DND-41 (cell line): ENCODE results near the gene ZNF526.

ENCODE experiments used
- ATAC-seq: fragments of 200-7000 bp; cut with Tn5 transposase; 3 replicates; pipeline ENCODE4 v1.9.1; 2021; ENCODE audit warnings: low read depth; ENCODE audit not compliant: insufficient read depth
- DNase-seq: peaks from one replicate; pipeline ENCODE4 v3.0.0-alpha.2; 2020
- H2AFZ ChIP-seq: 2 replicates; pipeline ENCODE4 v1.6.0; 2012; ENCODE audit warnings: low read depth, low read length
- H3K27ac ChIP-seq: 2 replicates; pipeline ENCODE4 v1.5.1; 2012; ENCODE audit warnings: low read length, inconsistent platforms
- H3K27me3 ChIP-seq: fragments of 200-600 bp; sonication (generic); 2 replicates; pipeline ENCODE4 v1.6.0; 2012; ENCODE audit warnings: low read length, mild to moderate bottlenecking, inconsistent platforms; ENCODE audit not compliant: insufficient read depth, poor library complexity
- H3K36me3 ChIP-seq: 2 replicates; pipeline ENCODE4 v1.5.1; 2012; ENCODE audit warnings: low read length, inconsistent platforms; ENCODE audit not compliant: insufficient read depth
- H3K4me1 ChIP-seq: 2 replicates; pipeline ENCODE4 v1.5.1; 2012; ENCODE audit warnings: mild to moderate bottlenecking, low read length; ENCODE audit not compliant: insufficient read depth
- H3K4me2 ChIP-seq: 2 replicates; pipeline ENCODE4 v1.6.0; 2012; ENCODE audit warnings: mild to moderate bottlenecking, moderate library complexity, low read length, inconsistent platforms; ENCODE audit not compliant: insufficient read depth
- H3K4me3 ChIP-seq, 2 experiments: fragments of 200-600 bp in 1 of 2; shearing (Covaris generic) in 1 of 2; 2 replicates each; pipeline ENCODE4 v1.5.1; 2012 to 2016; ENCODE audit warnings: inconsistent platforms in 2 of 2, low read length in 2 of 2, mild to moderate bottlenecking in 2 of 2, low read depth in 1 of 2, moderate library complexity in 1 of 2
- H3K79me2 ChIP-seq: 2 replicates; pipeline ENCODE4 v1.6.0; 2012; ENCODE audit warnings: low read length, inconsistent platforms; ENCODE audit not compliant: insufficient read depth
- H3K9ac ChIP-seq: 2 replicates; pipeline ENCODE4 v1.6.0; 2012; ENCODE audit warnings: low read depth, mild to moderate bottlenecking, inconsistent platforms, low read length, moderate library complexity
- H3K9me3 ChIP-seq: 2 replicates; pipeline ENCODE4 v1.5.1; 2012; ENCODE audit warnings: low read length, moderate library complexity, mild to moderate bottlenecking, inconsistent platforms; ENCODE audit not compliant: insufficient read depth, severe bottlenecking
- H4K20me1 ChIP-seq: 2 replicates; pipeline ENCODE4 v1.6.0; 2012; ENCODE audit warnings: low read length; ENCODE audit not compliant: insufficient read depth
- CTCF ChIP-seq: IDR thresholded peaks from 2 replicates; pipeline ENCODE4 v1.5.1; 2012; ENCODE audit warnings: borderline replicate concordance, low read length, moderate library complexity, mild to moderate bottlenecking; ENCODE audit not compliant: poor library complexity, severe bottlenecking; ENCODE audit errors: extremely low read depth
- EZH2 ChIP-seq: IDR thresholded peaks from 3 replicates; pipeline ENCODE4 v1.6.1; 2012; ENCODE audit warnings: borderline replicate concordance, low read depth, mild to moderate bottlenecking, moderate library complexity, low read length, inconsistent platforms; ENCODE audit not compliant: severe bottlenecking

The ZNF526 gene

GRCh38 chr19:42232435-42232834 is 12.3 kb downstream of the ZNF526 start:
- ATAC-seq (peak; percentile 9; the same call in 1 of the 3 replicates), DNase-seq (no peak)
- Histone ChIP-seq H3K9me3 (no peaks in the 10 kb centered on the region), H3K4me1 (no peaks in the 10 kb centered on the region), H3K9ac (no peak overlapping the region), H3K4me2 (no peak overlapping the region), H3K27ac (no peak overlapping the region), H4K20me1 (peaks cover 68% of the 10 kb centered on the region), H3K36me3 (peaks cover 96% of the 10 kb centered on the region), H3K79me2 (peaks cover 43% of the 10 kb centered on the region; the same call in 1 of the 2 replicates), H2AFZ (no peak overlapping the region), H3K4me3 (no peak overlapping the region), H3K27me3 (no peaks in the 10 kb centered on the region)
- TF ChIP-seq EZH2 (no peak), CTCF (no peak)

GRCh38 chr19:42233106-42233505 is 13.0 kb downstream of the ZNF526 start:
- Histone ChIP-seq H3K79me2 (peaks cover 44% of the 10 kb centered on the region; the same call in 1 of the 2 replicates), H3K4me1 (no peaks in the 10 kb centered on the region), H4K20me1 (peaks cover 66% of the 10 kb centered on the region), H3K9me3 (no peaks in the 10 kb centered on the region), H3K4me3 (no peak overlapping the region), H2AFZ (no peak overlapping the region), H3K36me3 (peaks cover 93% of the 10 kb centered on the region), H3K27me3 (no peaks in the 10 kb centered on the region), H3K9ac (no peak overlapping the region), H3K4me2 (no peak overlapping the region), H3K27ac (no peak overlapping the region)
- TF ChIP-seq EZH2 (no peak), CTCF (no peak)
- DNase-seq: no peak
- no peak for ATAC-seq

GRCh38 chr19:42233678-42234292 is 13.7 kb downstream of the ZNF526 start:
- peaks cover 59% of the 10 kb centered on the region for H4K20me1 ChIP-seq
- TF ChIP-seq EZH2: no peak
- no peak for TF ChIP-seq CTCF
- no peak overlapping the region for H2AFZ ChIP-seq
- no peak overlapping the region for H3K9ac ChIP-seq
- H3K27me3 ChIP-seq: no peaks in the 10 kb centered on the region
- no peak overlapping the region for H3K4me2 ChIP-seq
- H3K79me2 ChIP-seq: peaks cover 50% of the 10 kb centered on the region
- H3K9me3 ChIP-seq: no peaks in the 10 kb centered on the region
- no peaks in the 10 kb centered on the region for H3K4me1 ChIP-seq
- ATAC-seq (no peak), DNase-seq (no peak)
- no peak overlapping the region for H3K4me3 ChIP-seq
- peaks cover 90% of the 10 kb centered on the region for H3K36me3 ChIP-seq
- no peak overlapping the region for H3K27ac ChIP-seq

GRCh38 chr19:42234364-42234763 is 14.3 kb downstream of the ZNF526 start:
- Histone ChIP-seq H3K4me2 (no peak overlapping the region), H3K9me3 (no peaks in the 10 kb centered on the region), H3K4me3 (no peak overlapping the region), H3K9ac (no peak overlapping the region), H3K27me3 (no peaks in the 10 kb centered on the region), H3K36me3 (peaks cover 90% of the 10 kb centered on the region), H4K20me1 (peaks cover 59% of the 10 kb centered on the region), H3K79me2 (peaks cover 50% of the 10 kb centered on the region), H3K27ac (no peak overlapping the region), H3K4me1 (peaks cover 5% of the 10 kb centered on the region; the same call in 1 of the 2 replicates), H2AFZ (no peak overlapping the region)
- DNase-seq: no peak
- TF ChIP-seq EZH2 (no peak), CTCF (no peak)
- no peak for ATAC-seq
